Naive B cell (primary cell): ENCODE measurements around the gene MEX3D. TPM values are rescaled to one million over a fixed set of nuclear protein-coding genes. Genes with fewer than 3 reads are reported as not detected.
"Not testable (repeated sequence)": the region's sequence is repeated elsewhere in the genome, so short reads cannot be mapped to it uniquely, and the experiment has no call there.

ENCODE experiments used
- ATAC-seq, 2 donors: fragments of 150-1000 bp; cut with Tn5 transposase; 2 replicates each; pipeline ENCODE4 v1.10.0; 2021; ENCODE audit warnings: low read depth in 2 of 2, mild to moderate bottlenecking in 2 of 2, moderate library complexity in 2 of 2
- DNase-seq: peaks from one replicate; pipeline ENCODE4 v3.0.0; 2022
- H3K27ac Mint-ChIP-seq, 6 donors: one replicate each; pipeline ENCODE4 v1.8.0; 2020 to 2022; ENCODE audit warnings: mild to moderate bottlenecking in 6 of 6, mixed read lengths in 6 of 6, moderate library complexity in 5 of 6, inconsistent platforms in 2 of 6
- H3K27me3 Mint-ChIP-seq, 3 donors: one replicate each; pipeline ENCODE4 v1.8.0; 2021 to 2022; ENCODE audit warnings: mixed read lengths in 3 of 3, mild to moderate bottlenecking in 1 of 3
- H3K36me3 Mint-ChIP-seq, 2 donors: one replicate each; pipeline ENCODE4 v1.8.0; 2020 to 2022; ENCODE audit warnings: mixed read lengths in 2 of 2, inconsistent platforms in 1 of 2, mild to moderate bottlenecking in 1 of 2
- H3K4me1 Mint-ChIP-seq, 3 donors: one replicate each; pipeline ENCODE4 v1.8.0; 2020 to 2022; ENCODE audit warnings: mixed read lengths in 3 of 3, inconsistent platforms in 1 of 3, mild to moderate bottlenecking in 1 of 3, moderate library complexity in 1 of 3
- H3K4me3 Mint-ChIP-seq, 8 donors: one replicate each; pipeline ENCODE4 v1.8.0; 2020 to 2022; ENCODE audit warnings: mild to moderate bottlenecking in 8 of 8, mixed read lengths in 8 of 8, moderate library complexity in 8 of 8, inconsistent platforms in 2 of 8
- H3K9me3 Mint-ChIP-seq, 7 donors: one replicate each; pipeline ENCODE4 v1.8.0; 2020 to 2022; ENCODE audit warnings: mixed read lengths in 7 of 7, mild to moderate bottlenecking in 5 of 7, inconsistent platforms in 2 of 7, moderate library complexity in 1 of 7
- polyA plus RNA-seq, 6 donors: library from polyadenylated mRNA; unstranded; fragments of 300-500 nt; fragmentation: Illumina TruSeq; gene quantifications; one replicate each; pipeline ENCODE4 v1.2.3, GENCODE V29; 2021; ENCODE audit warnings: low read depth in 6 of 6

Gene MEX3D
- polyA plus RNA-seq, 6 donors from 2014 or later = not detected

GRCh38 chr19:1533510-1534150 lies 34.5 kb downstream of the MEX3D start:
- Mint-ChIP-seq H3K27ac (no peak overlapping the region), H3K4me1 (no peaks in the 10 kb centered on the region), H3K9me3 (no peaks in the 10 kb centered on the region), H3K36me3 (no peaks in the 10 kb centered on the region), H3K4me3 (no peak overlapping the region), H3K27me3 (peaks cover 14 to 53% (median 32%) of the 10 kb centered on the region in 3 donors)
- ATAC-seq (no peak), DNase-seq (no peak)

- no peaks in the 10 kb centered on the region for H3K36me3 Mint-ChIP-seq
- H3K9me3 Mint-ChIP-seq = no peaks in the 10 kb centered on the region
- no peak overlapping the region for H3K27ac Mint-ChIP-seq
- H3K4me3 Mint-ChIP-seq = no peak overlapping the region
- DNase-seq (no peak), ATAC-seq (no peak)
- H3K4me1 Mint-ChIP-seq = no peaks in the 10 kb centered on the region
- peaks cover 17 to 53% (median 39%) of the 10 kb centered on the region in 3 donors for H3K27me3 Mint-ChIP-seq
These were observed 36.1 kb downstream of the MEX3D start for GRCh38 chr19:1532003-1532402.

DNA sequence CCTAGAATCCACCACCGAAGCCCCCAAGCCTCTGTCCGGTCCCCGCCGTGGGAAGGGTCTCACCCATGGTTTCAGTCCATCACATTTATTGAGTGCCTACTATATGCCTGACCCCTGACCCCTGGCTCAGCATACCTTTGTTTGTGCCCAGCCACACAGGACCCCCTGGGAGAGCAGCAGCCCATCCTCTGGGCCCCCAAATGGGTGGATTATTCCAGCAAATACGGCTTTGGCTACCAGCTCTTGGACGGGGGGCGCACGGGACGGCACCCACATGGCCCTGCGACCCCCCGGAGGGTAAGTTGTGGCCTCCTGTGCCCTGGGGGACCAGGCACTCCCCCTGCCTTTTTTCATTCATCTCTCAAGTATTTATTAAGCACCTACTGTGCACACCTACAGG lies 36.5 kb downstream of the MEX3D start:
- H3K9me3 Mint-ChIP-seq = no peaks in the 10 kb centered on the region
- DNase-seq = no peak
- H3K36me3 Mint-ChIP-seq = no peaks in the 10 kb centered on the region
- peaks cover 18 to 57% (median 43%) of the 10 kb centered on the region in 3 donors for H3K27me3 Mint-ChIP-seq
- H3K4me1 Mint-ChIP-seq = no peaks in the 10 kb centered on the region
- no peak overlapping the region for H3K4me3 Mint-ChIP-seq
- ATAC-seq = no peak
- H3K27ac Mint-ChIP-seq = no peak overlapping the region

DNA sequence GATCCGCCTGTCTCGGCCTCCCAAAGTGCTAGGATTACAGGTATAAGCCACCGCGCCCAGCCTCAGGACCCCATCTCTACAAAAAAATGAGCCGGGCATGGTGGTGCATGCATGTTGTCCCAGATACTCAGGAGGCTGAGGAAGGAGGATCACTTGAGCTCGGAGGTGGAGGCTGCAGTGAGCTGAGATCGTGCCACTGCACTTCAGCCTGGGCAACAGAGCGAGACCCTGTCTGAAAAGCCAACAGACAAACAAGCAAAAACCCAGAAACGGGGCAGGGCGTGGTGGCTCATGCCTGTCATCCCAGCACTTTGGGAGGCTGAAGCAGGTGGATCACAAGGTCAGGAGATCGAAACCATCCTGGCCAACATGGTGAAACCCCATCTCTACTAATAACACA lies 37.3 kb downstream of the MEX3D start:
- not testable (repeated sequence) for H3K36me3 Mint-ChIP-seq, H3K9me3 Mint-ChIP-seq, H3K27ac Mint-ChIP-seq, H3K4me1 Mint-ChIP-seq, ATAC-seq, H3K4me3 Mint-ChIP-seq, DNase-seq
- H3K27me3 Mint-ChIP-seq = peaks cover 23 to 64% (median 51%) of the 10 kb centered on the region in 3 donors

GRCh38 chr19:1529430-1529816 lies 38.7 kb downstream of the MEX3D start:
- no peak overlapping the region for H3K27ac Mint-ChIP-seq
- DNase-seq = no peak
- peaks cover 0 to 4% (median 0%) of the 10 kb centered on the region in 7 donors for H3K9me3 Mint-ChIP-seq
- peaks cover 5 to 11% (median 9%) of the 10 kb centered on the region in 3 donors for H3K4me1 Mint-ChIP-seq
- peaks cover 0 to 6% of the 10 kb centered on the region in 2 donors for H3K36me3 Mint-ChIP-seq
- peaks cover 29 to 71% (median 57%) of the 10 kb centered on the region in 3 donors for H3K27me3 Mint-ChIP-seq
- H3K4me3 Mint-ChIP-seq = no peak overlapping the region
- ATAC-seq = no peak

- no peak for ATAC-seq
- Mint-ChIP-seq H3K9me3 (peaks cover 0 to 4% (median 0%) of the 10 kb centered on the region in 7 donors), H3K27me3 (peaks cover 30 to 73% (median 62%) of the 10 kb centered on the region in 3 donors), H3K27ac (no peak overlapping the region), H3K4me3 (no peak overlapping the region), H3K4me1 (peaks cover 7 to 12% (median 11%) of the 10 kb centered on the region in 3 donors), H3K36me3 (peaks cover 0 to 9% of the 10 kb centered on the region in 2 donors)
- DNase-seq = no peak
These were observed 39.3 kb downstream of the MEX3D start for GRCh38 chr19:1528596-1529429.

GRCh38 chr19:1527650-1528309 lies 40.3 kb downstream of the MEX3D start:
- ATAC-seq (no peak), DNase-seq (no peak)
- peaks cover 36 to 76% (median 60%) of the 10 kb centered on the region in 3 donors for H3K27me3 Mint-ChIP-seq
- H3K9me3 Mint-ChIP-seq = peaks cover 0 to 4% (median 0%) of the 10 kb centered on the region in 7 donors
- H3K27ac Mint-ChIP-seq = no peak overlapping the region
- peaks cover 0 to 9% of the 10 kb centered on the region in 2 donors for H3K36me3 Mint-ChIP-seq
- peak overlapping the region in 1 of 8 donors; percentile 70 for H3K4me3 Mint-ChIP-seq
- H3K4me1 Mint-ChIP-seq = peaks cover 7 to 12% (median 11%) of the 10 kb centered on the region in 3 donors

GRCh38 chr19:1526979-1527649 lies 41.0 kb downstream of the MEX3D start:
- peaks cover 0 to 9% of the 10 kb centered on the region in 2 donors for H3K36me3 Mint-ChIP-seq
- H3K4me1 Mint-ChIP-seq = peaks cover 7 to 12% (median 11%) of the 10 kb centered on the region in 3 donors
- peaks cover 0 to 4% (median 0%) of the 10 kb centered on the region in 7 donors for H3K9me3 Mint-ChIP-seq
- DNase-seq (no peak), ATAC-seq (no peak)
- H3K27ac Mint-ChIP-seq = no peak overlapping the region
- no peak overlapping the region for H3K4me3 Mint-ChIP-seq
- H3K27me3 Mint-ChIP-seq = peaks cover 36 to 79% (median 60%) of the 10 kb centered on the region in 3 donors

DNA sequence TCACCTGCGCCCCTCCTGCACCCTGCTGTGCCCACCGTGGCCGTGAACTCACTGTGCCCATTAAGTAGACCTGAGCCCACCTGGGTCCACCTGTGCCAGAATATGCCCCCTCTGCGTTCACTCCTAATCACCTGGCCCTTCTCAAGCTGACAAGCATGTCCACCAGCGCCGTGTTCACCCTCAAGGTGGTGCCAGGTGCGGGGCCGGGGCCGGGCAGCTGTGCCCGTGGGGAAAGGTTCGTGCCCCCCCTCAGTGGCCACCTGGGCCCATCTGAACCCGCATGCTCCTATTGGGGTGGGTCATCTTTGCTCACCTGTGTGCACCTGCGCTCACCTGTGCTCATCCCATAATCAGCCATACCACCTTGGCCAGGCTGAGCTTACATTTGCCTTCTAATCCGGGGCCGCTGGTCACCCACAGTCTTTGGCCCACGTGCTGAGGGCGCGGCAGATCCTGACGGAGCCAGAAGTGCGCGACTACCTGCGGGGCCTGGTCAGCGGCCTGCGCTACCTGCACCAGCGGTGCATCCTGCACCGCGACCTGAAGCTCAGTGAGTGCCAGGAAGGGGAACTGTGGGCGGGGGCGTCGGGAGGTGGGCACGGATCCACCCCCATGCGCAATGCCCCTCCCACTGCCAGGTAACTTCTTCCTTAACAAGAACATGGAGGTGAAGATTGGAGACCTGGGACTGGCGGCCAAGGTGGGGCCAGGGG lies 41.9 kb downstream of the MEX3D start:
- H3K9me3 Mint-ChIP-seq = peaks cover 0 to 4% (median 0%) of the 10 kb centered on the region in 7 donors
- no peak overlapping the region for H3K27ac Mint-ChIP-seq
- ATAC-seq (no peak), DNase-seq (no peak)
- H3K4me3 Mint-ChIP-seq = peak overlapping the region in 4 of 8 donors; percentile 2 to 55 (median 38)
- H3K27me3 Mint-ChIP-seq = peaks cover 35 to 79% (median 52%) of the 10 kb centered on the region in 3 donors
- peaks cover 0 to 9% of the 10 kb centered on the region in 2 donors for H3K36me3 Mint-ChIP-seq
- H3K4me1 Mint-ChIP-seq = peaks cover 7 to 12% (median 11%) of the 10 kb centered on the region in 3 donors

DNA sequence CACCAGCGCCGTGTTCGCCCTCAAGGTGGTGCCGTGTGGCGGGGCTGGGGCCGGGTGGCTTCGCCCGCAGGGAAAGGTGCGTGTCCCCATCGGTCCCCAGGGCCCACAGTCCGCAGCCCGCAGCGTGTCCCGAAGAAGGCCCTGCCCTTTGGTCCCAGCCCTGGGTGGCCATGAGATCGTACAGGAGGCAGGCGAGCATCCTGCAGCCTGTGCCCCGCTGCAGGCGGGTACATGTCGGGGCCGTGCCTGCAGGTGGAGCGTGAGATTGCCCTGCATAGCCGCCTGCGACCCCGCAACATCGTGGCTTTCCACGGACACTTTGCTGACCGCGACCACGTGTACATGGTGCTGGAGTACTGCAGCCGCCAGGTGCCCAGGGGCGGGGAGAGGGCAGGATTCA lies 42.8 kb downstream of the MEX3D start:
- H3K9me3 Mint-ChIP-seq = peaks cover 0 to 4% (median 0%) of the 10 kb centered on the region in 7 donors
- peaks cover 7 to 12% (median 11%) of the 10 kb centered on the region in 3 donors for H3K4me1 Mint-ChIP-seq
- H3K27ac Mint-ChIP-seq = no peak overlapping the region
- H3K36me3 Mint-ChIP-seq = peaks cover 0 to 9% of the 10 kb centered on the region in 2 donors
- no peak overlapping the region for H3K4me3 Mint-ChIP-seq
- ATAC-seq (no peak), DNase-seq (no peak)
- H3K27me3 Mint-ChIP-seq = peaks cover 35 to 72% (median 51%) of the 10 kb centered on the region in 3 donors

GRCh38 chr19:1524972-1525325 lies 43.2 kb downstream of the MEX3D start:
- peak overlapping the region in 1 of 6 donors; percentile 40 for H3K27ac Mint-ChIP-seq
- peak overlapping the region in 2 of 8 donors; percentile 16 to 47 for H3K4me3 Mint-ChIP-seq
- peaks cover 0 to 9% of the 10 kb centered on the region in 2 donors for H3K36me3 Mint-ChIP-seq
- H3K4me1 Mint-ChIP-seq = peaks cover 7 to 12% (median 11%) of the 10 kb centered on the region in 3 donors
- DNase-seq (no peak), ATAC-seq (no peak)
- H3K9me3 Mint-ChIP-seq = peaks cover 0 to 4% (median 0%) of the 10 kb centered on the region in 7 donors
- peaks cover 31 to 68% (median 47%) of the 10 kb centered on the region in 3 donors for H3K27me3 Mint-ChIP-seq

DNA sequence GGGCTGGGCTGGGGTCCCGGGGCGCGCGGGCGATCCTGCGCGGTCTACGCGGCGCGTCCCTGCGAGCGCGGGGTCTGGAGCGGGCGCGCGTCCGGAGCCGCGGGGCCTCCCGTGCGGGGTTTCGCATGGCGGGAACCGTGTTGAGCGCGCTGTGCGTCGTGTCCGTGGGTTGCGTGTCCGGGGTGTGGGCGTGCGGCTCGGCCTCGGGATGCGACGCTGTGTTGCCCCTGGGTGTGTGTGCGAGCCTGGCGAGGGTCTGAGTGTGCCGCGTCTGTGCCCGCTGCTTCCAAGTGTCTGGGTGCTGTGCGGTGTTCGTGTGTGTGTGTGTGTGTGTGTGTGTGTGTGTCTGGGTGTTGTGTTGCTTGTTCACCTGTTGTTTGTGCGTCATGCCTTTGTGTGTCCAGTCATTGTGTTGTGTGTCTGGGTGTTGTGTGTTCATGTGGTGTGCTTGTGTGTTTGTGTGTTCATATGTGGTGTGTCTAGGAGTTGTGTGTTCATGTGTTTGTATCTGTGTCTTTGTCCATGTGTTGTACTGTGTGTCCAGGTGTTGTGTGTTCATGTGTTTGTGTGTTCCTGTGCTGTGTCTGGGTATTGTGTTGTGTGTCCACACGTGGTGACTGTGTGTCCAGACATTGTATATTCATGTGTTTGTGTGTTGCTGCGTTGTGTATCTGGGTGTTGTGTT lies 43.7 kb downstream of the MEX3D start:
- ATAC-seq (no peak), DNase-seq (no peak)
- Mint-ChIP-seq H3K36me3 (peaks cover 0 to 9% of the 10 kb centered on the region in 2 donors), H3K27me3 (peaks cover 30 to 63% (median 44%) of the 10 kb centered on the region in 3 donors), H3K4me3 (peak overlapping the region in 3 of 8 donors; percentile 16 to 52 (median 52)), H3K27ac (peak overlapping the region in 1 of 6 donors; percentile 40), H3K4me1 (peaks cover 7 to 12% (median 11%) of the 10 kb centered on the region in 3 donors), H3K9me3 (peaks cover 0 to 4% (median 0%) of the 10 kb centered on the region in 7 donors)
